Measurements from ENCODE around the gene STYX. TPM values are rescaled to one million over a fixed set of nuclear protein-coding genes. Genes with fewer than 3 reads are reported as not detected.

The STYX gene
- total RNA-seq, 1 donor from 2014 or later: 12.8 TPM

DNA sequence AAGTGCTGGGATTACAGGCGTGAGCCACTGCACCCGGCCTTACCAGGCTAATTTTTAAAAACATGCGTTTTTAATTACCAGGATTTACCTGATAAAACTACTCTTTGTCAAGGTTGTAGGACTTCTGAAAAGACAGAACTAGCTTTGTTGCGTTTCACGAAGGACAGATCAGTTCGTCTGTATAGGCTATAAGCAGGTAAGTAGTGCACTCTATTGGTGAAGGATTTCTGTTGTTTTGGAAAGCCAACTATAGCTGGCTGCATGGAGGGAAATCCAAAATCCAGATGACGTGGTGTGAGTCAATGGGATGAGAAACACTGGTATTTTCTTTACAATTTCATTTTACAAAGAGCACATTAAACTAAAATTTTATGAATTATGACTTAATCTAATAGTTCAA lies 46.9 kb downstream of the STYX start:
- Histone ChIP-seq H3K27ac (no peak overlapping the region), H3K4me1 (no peaks in the 10 kb centered on the region), H3K27me3 (no peaks in the 10 kb centered on the region), H3K4me3 (no peak overlapping the region), H3K9me3 (no peaks in the 10 kb centered on the region), H3K36me3 (peaks cover 71% of the 10 kb centered on the region)
- TF ChIP-seq, protein P1, sequence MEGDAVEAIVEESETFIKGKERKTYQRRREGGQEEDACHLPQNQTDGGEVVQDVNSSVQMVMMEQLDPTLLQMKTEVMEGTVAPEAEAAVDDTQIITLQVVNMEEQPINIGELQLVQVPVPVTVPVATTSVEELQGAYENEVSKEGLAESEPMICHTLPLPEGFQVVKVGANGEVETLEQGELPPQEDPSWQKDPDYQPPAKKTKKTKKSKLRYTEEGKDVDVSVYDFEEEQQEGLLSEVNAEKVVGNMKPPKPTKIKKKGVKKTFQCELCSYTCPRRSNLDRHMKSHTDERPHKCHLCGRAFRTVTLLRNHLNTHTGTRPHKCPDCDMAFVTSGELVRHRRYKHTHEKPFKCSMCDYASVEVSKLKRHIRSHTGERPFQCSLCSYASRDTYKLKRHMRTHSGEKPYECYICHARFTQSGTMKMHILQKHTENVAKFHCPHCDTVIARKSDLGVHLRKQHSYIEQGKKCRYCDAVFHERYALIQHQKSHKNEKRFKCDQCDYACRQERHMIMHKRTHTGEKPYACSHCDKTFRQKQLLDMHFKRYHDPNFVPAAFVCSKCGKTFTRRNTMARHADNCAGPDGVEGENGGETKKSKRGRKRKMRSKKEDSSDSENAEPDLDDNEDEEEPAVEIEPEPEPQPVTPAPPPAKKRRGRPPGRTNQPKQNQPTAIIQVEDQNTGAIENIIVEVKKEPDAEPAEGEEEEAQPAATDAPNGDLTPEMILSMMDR (IDR thresholded peaks at IDR 0.05): no peak
- ATAC-seq (no peak), DNase-seq (no peak)
- intact Hi-C loops (cut with DNase I): no loop called here

DNA sequence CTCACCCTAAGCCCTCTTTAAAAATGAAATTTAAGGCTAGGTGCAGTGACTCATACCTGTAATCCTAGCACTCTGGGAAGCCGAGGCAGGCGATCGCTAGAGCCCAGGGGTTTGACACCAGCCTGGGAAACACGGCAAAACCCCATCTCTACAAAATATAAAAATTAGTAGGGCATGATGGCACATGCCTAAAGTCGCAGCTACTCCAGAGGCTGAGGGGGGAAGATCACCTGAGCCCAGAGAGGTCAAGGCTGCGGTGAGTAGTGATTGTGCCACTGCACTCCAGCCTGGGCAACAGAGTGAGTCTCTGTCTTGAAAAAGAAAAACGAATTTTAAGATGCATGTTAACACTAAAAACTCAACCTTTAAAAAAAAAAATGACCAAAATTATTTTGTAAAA lies 48.7 kb downstream of the STYX start:
- Histone ChIP-seq H3K4me3 (no peak overlapping the region), H3K4me1 (no peaks in the 10 kb centered on the region), H3K36me3 (peaks cover 71% of the 10 kb centered on the region), H3K27me3 (no peaks in the 10 kb centered on the region), H3K9me3 (no peaks in the 10 kb centered on the region), H3K27ac (no peak overlapping the region)
- ATAC-seq (no peak), DNase-seq (no peak)
- TF ChIP-seq, protein P1 (IDR thresholded peaks at IDR 0.05): no peak
- intact Hi-C loops (cut with DNase I): no loop called here

DNA sequence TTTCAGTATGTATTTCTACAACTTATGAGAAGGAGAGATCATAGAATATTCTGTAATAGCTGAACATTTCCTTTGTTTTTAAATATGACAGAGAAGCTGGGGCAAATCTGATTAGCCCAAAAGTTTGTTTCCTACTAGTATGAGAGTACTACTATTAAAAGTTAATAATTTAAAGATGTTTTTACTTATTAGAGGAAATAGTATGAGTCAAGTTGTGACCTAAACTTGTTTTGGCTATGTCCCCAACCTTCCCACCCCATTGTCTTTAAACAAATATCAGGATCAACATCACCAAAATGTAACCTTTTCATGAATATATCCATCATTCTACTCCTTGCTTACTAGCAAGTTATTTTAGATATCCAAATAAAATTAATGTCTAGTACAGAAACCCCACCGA lies 50.9 kb downstream of the STYX start:
- Histone ChIP-seq H3K36me3 (peaks cover 55% of the 10 kb centered on the region), H3K27me3 (no peaks in the 10 kb centered on the region), H3K4me3 (no peak overlapping the region), H3K27ac (no peak overlapping the region), H3K4me1 (no peaks in the 10 kb centered on the region), H3K9me3 (no peaks in the 10 kb centered on the region)
- ATAC-seq (no peak), DNase-seq (no peak)
- TF ChIP-seq, protein P1 (IDR thresholded peaks at IDR 0.05): no peak
- intact Hi-C loops (cut with DNase I): no loop called here

DNA sequence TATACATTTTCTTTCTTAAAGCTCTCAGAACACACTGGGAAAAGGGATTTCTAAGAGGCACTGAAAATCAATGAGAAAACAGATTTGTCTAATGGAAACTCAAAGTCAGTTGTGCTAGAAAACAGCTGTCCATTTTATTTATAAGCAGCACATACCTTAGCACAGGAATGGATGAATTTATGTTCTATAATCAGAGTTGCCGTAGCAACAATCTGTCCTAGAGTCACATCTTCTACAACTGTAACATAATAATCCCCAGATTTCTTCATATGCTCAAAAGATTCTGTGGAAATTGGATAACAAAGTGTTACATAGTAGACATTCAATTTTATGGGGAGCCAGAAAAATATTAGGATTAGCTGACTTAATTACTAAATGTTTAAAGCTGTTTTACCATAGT lies 51.7 kb downstream of the STYX start:
- TF ChIP-seq, protein P1 (IDR thresholded peaks at IDR 0.05): no peak
- H3K36me3 ChIP-seq: peaks cover 49% of the 10 kb centered on the region
- no peak for ATAC-seq
- no peak overlapping the region for H3K27ac ChIP-seq
- intact Hi-C loops (cut with DNase I): no loop called here
- H3K27me3 ChIP-seq: no peaks in the 10 kb centered on the region
- H3K9me3 ChIP-seq: no peaks in the 10 kb centered on the region
- no peak overlapping the region for H3K4me3 ChIP-seq
- DNase-seq: no peak
- H3K4me1 ChIP-seq: no peaks in the 10 kb centered on the region

DNA sequence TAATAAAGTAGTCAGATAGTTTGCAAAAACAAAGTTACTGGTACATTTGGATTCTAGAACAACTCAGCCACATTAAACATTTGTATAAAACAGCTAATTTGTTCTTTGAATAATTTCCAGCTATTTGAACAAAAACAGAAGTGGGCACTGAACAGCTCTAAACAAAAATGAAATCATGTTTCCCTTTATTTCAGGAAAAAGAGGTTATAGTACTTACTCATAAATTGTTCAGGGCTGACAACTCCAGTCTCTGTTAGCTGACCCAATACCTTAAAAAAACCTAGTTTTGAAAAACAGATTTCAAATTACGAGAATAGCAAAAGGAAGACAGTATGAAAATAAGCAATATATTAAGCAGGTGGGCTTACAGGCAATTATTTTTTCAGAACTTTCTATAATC lies 53.2 kb downstream of the STYX start:
- intact Hi-C loops (cut with DNase I): no loop called here
- ATAC-seq (no peak), DNase-seq (no peak)
- Histone ChIP-seq H3K9me3 (no peaks in the 10 kb centered on the region), H3K27ac (no peak overlapping the region), H3K27me3 (no peaks in the 10 kb centered on the region), H3K4me3 (no peak overlapping the region), H3K36me3 (peaks cover 33% of the 10 kb centered on the region), H3K4me1 (no peaks in the 10 kb centered on the region)
- TF ChIP-seq, protein P1 (IDR thresholded peaks at IDR 0.05): no peak

DNA sequence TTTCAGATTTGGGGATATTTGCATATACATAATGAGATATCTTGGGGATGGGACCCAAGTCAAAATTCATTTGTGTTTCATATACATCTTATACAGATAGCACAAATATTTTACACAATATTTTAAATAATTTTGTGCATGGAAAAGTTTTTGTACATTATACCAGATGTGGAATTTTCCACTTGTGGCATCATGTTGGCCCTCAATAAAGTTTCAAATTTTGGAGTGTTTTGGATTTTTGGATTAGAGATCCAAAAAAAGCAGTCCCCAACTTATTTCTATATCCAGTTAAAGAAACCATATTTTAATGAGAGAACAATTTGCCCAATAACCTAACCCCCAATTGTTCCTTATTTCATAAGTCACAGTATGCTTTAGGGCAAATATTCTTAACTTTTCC lies 56.9 kb downstream of the STYX start:
- no peak overlapping the region for H3K27ac ChIP-seq
- intact Hi-C loops (cut with DNase I): no loop called here
- DNase-seq: no peak
- H3K27me3 ChIP-seq: no peaks in the 10 kb centered on the region
- peaks cover 7% of the 10 kb centered on the region for H3K4me1 ChIP-seq
- H3K9me3 ChIP-seq: no peaks in the 10 kb centered on the region
- no peaks in the 10 kb centered on the region for H3K36me3 ChIP-seq
- TF ChIP-seq, protein P1 (IDR thresholded peaks at IDR 0.05): no peak
- ATAC-seq: no peak
- no peak overlapping the region for H3K4me3 ChIP-seq
